SU-DHL-6 (cell line): ENCODE data around the gene POU4F3.
"Not testable (repeated sequence)": the region's sequence is repeated elsewhere in the genome, so short reads cannot be mapped to it uniquely, and the experiment has no call there.

Source experiments
- H2AFZ ChIP-seq: fragments of 200-600 bp; sonication (generic); 2 replicates; pipeline ENCODE4 v1.6.1; 2014; ENCODE audit warnings: low read depth, mild to moderate bottlenecking, moderate library complexity, mixed read lengths, antibody characterized with exemption, low read length; ENCODE audit not compliant: severe bottlenecking
- H3F3A ChIP-seq: fragments of 200-600 bp; shearing (Covaris generic); 2 replicates; pipeline ENCODE4 v1.6.0; 2016; ENCODE audit warnings: antibody characterized with exemption, mild to moderate bottlenecking; ENCODE audit not compliant: insufficient read depth
- H3K27ac ChIP-seq: fragments of 200-600 bp; sonication (generic); 2 replicates; pipeline ENCODE4 v1.5.1; 2016; ENCODE audit warnings: low read depth, mild to moderate bottlenecking, low read length, moderate library complexity, mixed read lengths
- H3K27me3 ChIP-seq: fragments of 200-600 bp; sonication (generic), shearing (Covaris generic); 2 replicates; pipeline ENCODE4 v1.6.0; 2014; ENCODE audit warnings: mild to moderate bottlenecking, low read length
- H3K36me3 ChIP-seq: fragments of 200-600 bp; sonication (generic); 2 replicates; pipeline ENCODE4 v1.6.1; 2014; ENCODE audit warnings: mild to moderate bottlenecking, low read length, mixed read lengths
- H3K4me2 ChIP-seq: fragments of 300-600, 200-600 bp; shearing (Covaris generic), sonication (generic); 2 replicates; pipeline ENCODE4 v1.6.0; 2014; ENCODE audit warnings: low read length, low read depth, mild to moderate bottlenecking; ENCODE audit not compliant: poor library complexity, severe bottlenecking
- H3K4me3 ChIP-seq: fragments of 200-600 bp; sonication (generic); 2 replicates; pipeline ENCODE4 v1.5.1; 2014; ENCODE audit warnings: antibody characterized with exemption, low read length, mild to moderate bottlenecking, mixed read lengths; ENCODE audit not compliant: insufficient read depth, poor library complexity, severe bottlenecking
- H3K79me2 ChIP-seq: fragments of 200-600 bp; sonication (generic); 2 replicates; pipeline ENCODE4 v1.6.1; 2014; ENCODE audit warnings: mild to moderate bottlenecking, low read length, moderate library complexity; ENCODE audit not compliant: insufficient read depth
- H3K9ac ChIP-seq: fragments of 200-600 bp; sonication (generic); 2 replicates; pipeline ENCODE4 v1.7.0; 2014; ENCODE audit warnings: mild to moderate bottlenecking, low read length
- H3K9me2 ChIP-seq: fragments of 200-600 bp; sonication (generic); replicated peaks from 2 replicates; pipeline ENCODE4 v1.6.1; 2014; ENCODE audit warnings: low read length; ENCODE audit not compliant: insufficient read depth
- H3K9me3 ChIP-seq: fragments of 200-600 bp; sonication (generic); 2 replicates; pipeline ENCODE4 v1.6.1; 2014; ENCODE audit warnings: low read length, mixed read lengths; ENCODE audit not compliant: insufficient read depth
- H4K20me1 ChIP-seq: fragments of 200-600 bp; sonication (generic); 2 replicates; pipeline ENCODE4 v1.6.1; 2014; ENCODE audit warnings: low read depth, mild to moderate bottlenecking, antibody characterized with exemption, low read length, moderate library complexity, mixed read lengths
- CTCF ChIP-seq: fragments of 200-600 bp; sonication (generic); IDR thresholded peaks from one replicate; pipeline ENCODE4 v1.5.1; 2017; ENCODE audit warnings: antibody characterized with exemption, mild to moderate bottlenecking, low read length, moderate library complexity; ENCODE audit not compliant: insufficient read depth, poor library complexity, severe bottlenecking
- EZH2phosphoT487 ChIP-seq: fragments of 200-600 bp; sonication (generic), shearing (Covaris generic); conservative IDR thresholded peaks from 2 replicates; pipeline ENCODE4 v1.6.1; 2018; ENCODE audit warnings: mild to moderate bottlenecking, antibody characterized with exemption, low read length, moderate library complexity, mixed read lengths

The POU4F3 gene

DNA sequence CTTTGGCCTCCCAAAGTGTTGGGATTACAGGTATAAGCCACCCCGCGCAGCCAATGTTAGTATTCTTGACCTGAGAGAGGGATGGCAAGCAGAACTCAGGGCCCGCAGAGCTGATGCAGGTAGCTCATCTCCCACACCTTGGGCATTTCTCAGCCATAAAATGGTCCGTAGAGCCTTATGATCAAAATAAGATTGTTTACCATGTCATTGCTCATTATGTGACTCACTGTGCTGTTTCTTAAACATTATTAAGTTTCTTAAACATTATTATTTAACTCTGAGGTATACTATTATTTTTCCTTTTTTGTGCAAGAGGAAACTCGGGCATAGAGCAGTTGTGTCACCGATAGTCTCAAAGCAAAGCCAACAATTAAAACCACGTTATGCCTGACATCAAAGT is 42.4 kb upstream of the POU4F3 start:
- Histone ChIP-seq H3K9me2 (no peaks in the 10 kb centered on the region), H2AFZ (no peak overlapping the region), H4K20me1 (no peaks in the 10 kb centered on the region; the same call in 1 of the 2 replicates), H3F3A (peaks cover 10% of the 10 kb centered on the region; the same call in 1 of the 2 replicates), H3K9me3 (no peaks in the 10 kb centered on the region), H3K27me3 (no peaks in the 10 kb centered on the region), H3K4me3 (no peak overlapping the region), H3K36me3 (no peaks in the 10 kb centered on the region), H3K9ac (no peak overlapping the region), H3K4me2 (no peak overlapping the region), H3K79me2 (no peaks in the 10 kb centered on the region), H3K27ac (no peak overlapping the region)
- TF ChIP-seq CTCF (no peak), EZH2phosphoT487 (no peak)

- not testable (repeated sequence) for H3K9ac ChIP-seq, H2AFZ ChIP-seq, H3K27ac ChIP-seq, H4K20me1 ChIP-seq, H3K9me2 ChIP-seq, H3K4me2 ChIP-seq, H3K27me3 ChIP-seq, H3K36me3 ChIP-seq, H3F3A ChIP-seq, H3K4me3 ChIP-seq, H3K79me2 ChIP-seq, H3K9me3 ChIP-seq
Observed at GRCh38 chr5:146298920-146299319, 39.7 kb upstream of the POU4F3 start.

GRCh38 chr5:146301626-146302025 is 37.0 kb upstream of the POU4F3 start:
- Histone ChIP-seq H3K36me3 (no peaks in the 10 kb centered on the region), H4K20me1 (no peaks in the 10 kb centered on the region), H3K79me2 (no peaks in the 10 kb centered on the region), H3K4me2 (no peak overlapping the region), H3K9me3 (no peaks in the 10 kb centered on the region), H3K27me3 (no peaks in the 10 kb centered on the region), H2AFZ (no peak overlapping the region), H3K4me3 (no peak overlapping the region), H3K9me2 (no peaks in the 10 kb centered on the region), H3F3A (no peaks in the 10 kb centered on the region), H3K27ac (no peak overlapping the region), H3K9ac (no peak overlapping the region)
- no peak for TF ChIP-seq EZH2phosphoT487
- TF ChIP-seq CTCF, result no peak

- Histone ChIP-seq H3K27ac (no peak overlapping the region), H4K20me1 (no peaks in the 10 kb centered on the region), H3K4me3 (no peak overlapping the region), H3K9me3 (no peaks in the 10 kb centered on the region), H2AFZ (no peak overlapping the region), H3K36me3 (no peaks in the 10 kb centered on the region), H3K9me2 (no peaks in the 10 kb centered on the region), H3K27me3 (no peaks in the 10 kb centered on the region), H3K79me2 (no peaks in the 10 kb centered on the region), H3K9ac (no peak overlapping the region), H3K4me2 (no peak overlapping the region), H3F3A (no peaks in the 10 kb centered on the region)
- TF ChIP-seq CTCF, result no peak
- no peak for TF ChIP-seq EZH2phosphoT487
Observed at GRCh38 chr5:146302406-146302805, 36.2 kb upstream of the POU4F3 start.
